Neuron (in vitro differentiated cells): ENCODE data around the gene ATRN.
"Not testable (repeated sequence)": the region's sequence is repeated elsewhere in the genome, so short reads cannot be mapped to it uniquely, and the experiment has no call there.

Experiments used
- H2AFZ ChIP-seq: one replicate; pipeline ENCODE4 v1.6.1; 2013; ENCODE audit warnings: low read depth, mild to moderate bottlenecking, inconsistent platforms, low read length, moderate library complexity
- H3K27me3 ChIP-seq: one replicate; pipeline ENCODE4 v1.6.1; 2013; ENCODE audit warnings: low read length; ENCODE audit not compliant: insufficient read depth
- H3K36me3 ChIP-seq: one replicate; pipeline ENCODE4 v1.6.1; 2013; ENCODE audit warnings: low read length; ENCODE audit not compliant: insufficient read depth
- H3K4me1 ChIP-seq: one replicate; pipeline ENCODE4 v1.6.1; 2013; ENCODE audit warnings: low read length; ENCODE audit not compliant: insufficient read depth
- H3K4me3 ChIP-seq: 2 replicates; pipeline ENCODE4 v1.5.1; 2013; ENCODE audit warnings: mild to moderate bottlenecking, low read length, moderate library complexity
- H3K9me3 ChIP-seq: one replicate; pipeline ENCODE4 v1.6.1; 2013; ENCODE audit warnings: low read length

Gene ATRN

DNA sequence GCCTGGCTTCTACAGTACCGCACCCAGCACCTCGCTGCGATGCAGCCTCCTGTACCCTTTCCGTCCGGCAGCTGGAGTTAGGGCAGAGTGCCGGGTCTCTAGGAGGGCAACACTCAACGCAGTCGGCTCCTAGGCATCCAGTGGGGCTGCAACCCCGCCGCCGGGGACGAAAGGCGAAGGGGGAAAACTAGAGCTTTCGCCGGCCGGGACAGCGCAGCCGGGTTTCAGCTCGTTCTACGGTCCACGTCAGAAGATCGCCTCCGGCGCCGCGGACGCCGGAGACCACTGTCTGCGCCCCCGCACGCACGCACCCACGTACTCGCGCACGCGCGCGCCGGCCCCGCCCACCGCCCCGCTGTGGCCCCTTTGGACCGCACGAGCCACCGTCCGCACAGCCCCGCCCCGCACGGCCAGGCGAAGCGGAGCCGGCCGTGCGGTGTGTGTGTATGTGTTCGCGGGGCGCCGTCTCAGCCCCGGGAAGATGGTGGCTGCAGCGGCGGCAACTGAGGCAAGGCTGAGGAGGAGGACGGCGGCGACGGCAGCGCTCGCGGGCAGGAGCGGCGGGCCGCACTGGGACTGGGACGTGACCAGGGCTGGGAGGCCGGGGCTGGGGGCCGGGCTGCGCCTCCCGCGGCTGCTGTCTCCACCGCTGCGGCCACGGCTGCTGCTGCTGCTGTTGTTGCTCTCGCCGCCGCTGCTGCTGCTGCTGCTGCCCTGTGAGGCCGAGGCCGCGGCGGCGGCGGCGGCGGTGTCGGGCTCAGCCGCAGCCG, at the start of gene ATRN:
ATRN (plus strand) TSS at position 392 of the 770 bp plus-strand sequence; CDS start at position 482, 90 bp downstream.
- Histone ChIP-seq H3K36me3 (no peaks in the 10 kb centered on the region), H3K4me3 (peak within 1 kb of the TSS; percentile 69), H3K27me3 (no peaks in the 10 kb centered on the region), H3K4me1 (peaks cover 21% of the 10 kb centered on the region), H2AFZ (peak within 1 kb of the TSS; percentile 59), H3K9me3 (no peaks in the 10 kb centered on the region)

DNA sequence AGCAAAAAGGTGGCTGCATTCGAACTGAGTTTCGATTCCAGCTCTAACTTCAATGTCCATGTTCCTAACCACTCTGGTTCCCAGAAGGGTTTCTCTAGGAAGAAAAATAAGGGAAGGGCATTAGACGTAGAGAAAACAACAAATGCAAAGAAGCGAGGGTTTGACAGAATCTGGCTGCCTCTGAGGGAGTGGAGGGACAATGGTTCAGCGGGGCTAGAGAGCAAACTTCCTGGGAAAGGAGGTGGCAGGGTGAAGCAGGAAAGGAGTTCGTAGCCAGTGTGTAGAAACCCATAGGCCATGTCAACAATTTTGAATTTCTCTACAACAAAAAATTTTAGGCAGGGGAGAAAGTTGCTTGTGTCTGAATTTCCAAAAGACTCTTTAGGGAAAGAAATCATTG, 48.8 kb upstream of the ATRN start:
- Histone ChIP-seq H3K4me3 (no peak overlapping the region), H3K36me3 (no peaks in the 10 kb centered on the region), H2AFZ (no peak overlapping the region), H3K4me1 (no peaks in the 10 kb centered on the region), H3K9me3 (no peaks in the 10 kb centered on the region), H3K27me3 (no peaks in the 10 kb centered on the region)

GRCh38 chr20:3423126-3423525, 47.7 kb upstream of the ATRN start:
- H3K27me3 ChIP-seq = no peaks in the 10 kb centered on the region
- H3K9me3 ChIP-seq = no peaks in the 10 kb centered on the region
- no peaks in the 10 kb centered on the region for H3K36me3 ChIP-seq
- H2AFZ ChIP-seq = no peak overlapping the region
- H3K4me3 ChIP-seq = no peak overlapping the region
- no peaks in the 10 kb centered on the region for H3K4me1 ChIP-seq

GRCh38 chr20:3426766-3427165, 44.1 kb upstream of the ATRN start:
- H2AFZ ChIP-seq, H3K27me3 ChIP-seq, H3K9me3 ChIP-seq, H3K4me1 ChIP-seq, H3K4me3 ChIP-seq, H3K36me3 ChIP-seq: not testable (repeated sequence)

DNA sequence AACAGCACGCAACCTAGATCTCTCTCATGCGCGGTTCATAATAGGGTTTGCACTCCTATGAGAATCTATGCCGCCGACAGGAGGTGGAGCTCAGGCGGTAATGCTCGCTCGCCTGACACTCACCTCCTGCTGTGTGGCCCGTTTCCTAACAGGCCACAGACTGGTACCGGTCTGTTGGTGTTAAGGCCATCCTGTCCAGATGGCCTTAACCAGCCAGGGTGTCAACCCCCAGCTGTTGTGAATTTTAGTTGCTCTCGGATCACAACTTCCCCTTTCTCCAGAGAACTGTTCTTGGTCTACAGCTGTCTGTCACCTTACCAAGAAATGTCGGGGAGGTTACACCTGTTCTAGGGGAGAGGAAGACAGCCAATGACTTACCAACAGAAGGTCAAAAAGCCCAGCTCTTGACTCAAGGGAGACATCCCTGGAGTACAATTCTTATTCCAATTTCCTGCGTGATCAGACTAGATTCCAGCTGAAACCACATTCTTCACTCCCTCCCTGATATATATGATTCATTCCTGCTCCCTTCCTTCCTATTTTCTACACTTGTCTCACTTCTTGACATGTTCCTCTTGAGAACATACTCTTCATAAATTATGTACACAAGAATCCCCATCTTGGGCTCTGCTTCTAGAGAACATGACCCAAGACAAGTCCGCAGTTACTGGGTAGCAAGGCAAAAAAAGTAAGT, 40.3 kb upstream of the ATRN start:
- Histone ChIP-seq H3K9me3 (no peaks in the 10 kb centered on the region), H3K4me1 (no peaks in the 10 kb centered on the region), H3K36me3 (no peaks in the 10 kb centered on the region), H2AFZ (no peak overlapping the region), H3K4me3 (no peak overlapping the region), H3K27me3 (no peaks in the 10 kb centered on the region)

GRCh38 chr20:3431109-3431508, 39.7 kb upstream of the ATRN start:
- H2AFZ ChIP-seq = no peak overlapping the region
- H3K4me3 ChIP-seq = no peak overlapping the region
- no peaks in the 10 kb centered on the region for H3K4me1 ChIP-seq
- H3K9me3 ChIP-seq = no peaks in the 10 kb centered on the region
- no peaks in the 10 kb centered on the region for H3K36me3 ChIP-seq
- H3K27me3 ChIP-seq = no peaks in the 10 kb centered on the region

- H3K4me1 ChIP-seq = no peaks in the 10 kb centered on the region
- no peaks in the 10 kb centered on the region for H3K27me3 ChIP-seq
- H3K36me3 ChIP-seq = no peaks in the 10 kb centered on the region
- H3K4me3 ChIP-seq = no peak overlapping the region
- no peaks in the 10 kb centered on the region for H3K9me3 ChIP-seq
- H2AFZ ChIP-seq = no peak overlapping the region
Observed at GRCh38 chr20:3432844-3433243, 38.0 kb upstream of the ATRN start.

DNA sequence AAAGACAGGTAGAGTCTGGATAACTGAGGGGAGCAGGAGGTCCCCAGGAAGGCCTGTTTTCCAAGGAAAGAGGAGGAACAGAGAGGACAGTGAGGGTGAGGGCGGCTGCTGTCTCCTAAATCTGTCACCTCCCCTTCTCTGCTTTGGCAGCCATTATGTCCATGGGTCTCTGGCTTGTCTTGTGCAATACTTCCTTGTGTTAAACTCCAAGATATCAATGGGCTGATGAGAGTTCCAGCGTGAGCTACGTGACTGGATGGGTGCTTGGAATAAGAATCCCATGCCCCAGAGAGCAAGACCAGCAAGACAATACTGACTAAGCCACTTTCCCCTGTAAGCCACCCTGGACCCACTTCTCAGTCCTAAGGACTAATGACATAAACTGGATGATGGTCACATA, 37.1 kb upstream of the ATRN start:
- H3K4me1 ChIP-seq = no peaks in the 10 kb centered on the region
- no peaks in the 10 kb centered on the region for H3K27me3 ChIP-seq
- H3K9me3 ChIP-seq = no peaks in the 10 kb centered on the region
- no peak overlapping the region for H2AFZ ChIP-seq
- H3K4me3 ChIP-seq = no peak overlapping the region
- H3K36me3 ChIP-seq = no peaks in the 10 kb centered on the region

- no peaks in the 10 kb centered on the region for H3K9me3 ChIP-seq
- H3K4me3 ChIP-seq = no peak overlapping the region
- H3K27me3 ChIP-seq = no peaks in the 10 kb centered on the region
- H3K4me1 ChIP-seq = no peaks in the 10 kb centered on the region
- H3K36me3 ChIP-seq = no peaks in the 10 kb centered on the region
- no peak overlapping the region for H2AFZ ChIP-seq
Observed at GRCh38 chr20:3434232-3434631, 36.6 kb upstream of the ATRN start.

DNA sequence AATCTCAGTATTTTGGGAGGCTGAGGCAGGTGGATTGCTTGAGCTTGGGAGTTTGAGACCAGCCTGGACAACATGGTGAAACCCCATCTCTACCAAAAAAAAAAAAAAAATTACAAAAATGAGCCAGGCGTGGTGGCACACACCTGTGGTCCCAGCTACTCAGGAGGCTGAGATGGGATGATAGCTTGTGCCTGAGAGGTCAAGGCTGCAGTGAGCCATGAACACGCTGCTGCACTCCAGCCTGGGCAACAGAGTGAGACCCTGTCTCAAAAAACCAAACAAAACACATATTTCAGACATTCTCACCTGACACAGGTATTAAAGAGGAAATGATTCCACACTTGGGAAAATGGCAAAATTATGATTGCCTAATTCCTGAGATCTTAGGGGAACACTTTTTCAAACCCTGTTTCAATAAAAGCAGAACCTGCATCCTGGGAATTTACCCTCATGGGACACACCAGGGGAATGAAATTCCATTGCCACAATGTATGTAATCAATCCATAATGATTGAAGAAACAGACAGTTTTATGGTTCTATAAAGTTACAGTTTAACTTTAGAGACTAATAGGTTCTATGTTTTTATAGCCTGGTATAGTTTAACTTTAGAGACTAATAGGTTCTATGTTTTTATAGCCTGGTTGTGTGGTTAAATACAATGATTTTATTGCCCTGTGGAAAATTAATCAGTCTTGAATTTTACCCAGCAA, 33.8 kb upstream of the ATRN start:
- Histone ChIP-seq H3K4me1 (no peaks in the 10 kb centered on the region), H2AFZ (no peak overlapping the region), H3K9me3 (no peaks in the 10 kb centered on the region), H3K4me3 (no peak overlapping the region), H3K27me3 (no peaks in the 10 kb centered on the region), H3K36me3 (no peaks in the 10 kb centered on the region)

DNA sequence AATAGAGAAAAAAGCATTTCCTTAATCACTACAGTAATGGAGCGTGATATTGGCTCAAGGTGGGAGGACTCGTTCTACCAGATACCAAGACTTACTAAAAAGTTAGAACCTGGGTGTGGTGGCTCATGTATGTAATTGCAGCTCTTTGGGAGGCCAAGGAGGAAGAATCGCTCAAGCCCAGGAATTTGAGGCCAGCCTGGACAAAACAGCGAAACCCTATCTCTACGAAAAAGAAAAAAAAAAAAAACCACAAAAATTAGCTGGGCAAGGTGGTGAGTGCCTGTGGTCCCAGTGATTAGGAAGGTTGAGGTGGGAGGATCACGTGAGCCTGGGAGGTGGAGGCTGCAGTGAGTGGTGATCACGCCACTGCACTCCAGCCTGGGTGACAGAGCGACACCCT, 24.0 kb upstream of the ATRN start:
- no peaks in the 10 kb centered on the region for H3K9me3 ChIP-seq
- no peak overlapping the region for H2AFZ ChIP-seq
- H3K4me3 ChIP-seq = no peak overlapping the region
- no peaks in the 10 kb centered on the region for H3K27me3 ChIP-seq
- H3K4me1 ChIP-seq = no peaks in the 10 kb centered on the region
- no peaks in the 10 kb centered on the region for H3K36me3 ChIP-seq

DNA sequence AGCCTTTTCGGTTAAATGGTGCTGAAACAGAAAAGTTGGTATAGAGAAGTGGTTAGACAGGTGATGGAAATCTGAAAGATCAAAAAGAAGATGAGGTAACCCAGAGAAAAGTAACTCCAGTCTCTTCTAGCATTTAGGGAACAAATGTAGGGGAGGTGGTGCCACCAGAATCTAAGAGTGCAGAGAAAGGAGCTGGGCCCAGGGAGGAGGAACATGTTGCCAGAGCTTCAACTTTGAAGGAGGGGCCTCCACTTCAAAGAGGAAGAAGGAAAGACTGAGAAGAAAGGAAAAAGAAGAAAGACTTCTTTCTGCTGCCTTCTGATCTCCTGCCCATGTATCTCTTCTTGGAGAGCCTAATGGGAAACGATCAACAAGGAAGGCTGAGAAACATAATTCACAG, 23.5 kb upstream of the ATRN start:
- Histone ChIP-seq H3K4me3 (no peak overlapping the region), H3K9me3 (no peaks in the 10 kb centered on the region), H3K4me1 (no peaks in the 10 kb centered on the region), H3K27me3 (no peaks in the 10 kb centered on the region), H2AFZ (no peak overlapping the region), H3K36me3 (no peaks in the 10 kb centered on the region)

DNA sequence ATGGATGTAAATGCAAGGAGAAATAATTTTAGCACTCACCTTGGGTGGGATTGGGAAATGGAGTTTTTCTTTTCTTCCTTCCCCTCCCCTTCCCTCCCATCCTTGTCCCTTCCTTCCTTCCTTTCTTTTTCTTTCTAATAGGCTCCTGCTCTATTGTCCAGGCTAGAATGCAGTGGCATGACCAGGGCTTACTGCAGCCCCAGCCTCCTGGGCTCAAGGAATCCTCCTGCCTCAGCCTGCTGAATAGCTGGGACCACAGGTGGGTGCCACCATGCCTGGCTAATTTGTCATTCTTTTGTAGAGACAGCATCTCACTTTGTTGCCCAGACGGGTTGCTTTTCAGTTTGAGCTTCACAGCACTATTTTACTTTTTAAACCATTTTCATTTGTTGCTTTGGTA, 21.5 kb upstream of the ATRN start:
- Histone ChIP-seq H3K4me3 (no peak overlapping the region), H3K4me1 (peaks cover 3% of the 10 kb centered on the region), H3K36me3 (no peaks in the 10 kb centered on the region), H3K27me3 (no peaks in the 10 kb centered on the region), H3K9me3 (no peaks in the 10 kb centered on the region), H2AFZ (no peak overlapping the region)
